Omental fat pad (tissue), 4 donors: ENCODE results near the gene ATF5. TPM values are rescaled to one million over a fixed set of nuclear protein-coding genes. Genes with fewer than 3 reads are reported as not detected.
A peak's percentile ranks its signal among the peaks of the same experiment; 100 is the strongest.

Experiments
- ATAC-seq: fragments of 150-250 bp; one replicate; pipeline ENCODE4 v1.9.1; 2016; ENCODE audit warnings: mild to moderate bottlenecking, moderate library complexity; ENCODE audit not compliant: low FRiP score
- DNase-seq: peaks from one replicate; pipeline ENCODE4 v3.0.0-alpha.2; 2019; ENCODE audit warnings: low spot score
- total RNA-seq, 4 donors: library from RNA; depleted of rRNA; stranded (reverse); fragments of >200 nt; gene quantifications; one replicate each; pipeline ENCODE4 v1.1.0, GENCODE V29; 2016
- TF ChIP-seq, protein P1 (sequence below), 3 donors: fragments of 450-650 bp; IDR thresholded peaks; one replicate each; pipeline ENCODE4 v1.5.1; 2016 to 2017; ENCODE audit warnings: antibody characterized with exemption in 3 of 3, mild to moderate bottlenecking in 3 of 3, moderate library complexity in 2 of 3

Gene ATF5
- total RNA-seq, 4 donors from 2014 or later: 10.2 to 17.7 (median 15.7) TPM

- ATAC-seq (no peak), DNase-seq (no peak)
- TF ChIP-seq, protein P1, sequence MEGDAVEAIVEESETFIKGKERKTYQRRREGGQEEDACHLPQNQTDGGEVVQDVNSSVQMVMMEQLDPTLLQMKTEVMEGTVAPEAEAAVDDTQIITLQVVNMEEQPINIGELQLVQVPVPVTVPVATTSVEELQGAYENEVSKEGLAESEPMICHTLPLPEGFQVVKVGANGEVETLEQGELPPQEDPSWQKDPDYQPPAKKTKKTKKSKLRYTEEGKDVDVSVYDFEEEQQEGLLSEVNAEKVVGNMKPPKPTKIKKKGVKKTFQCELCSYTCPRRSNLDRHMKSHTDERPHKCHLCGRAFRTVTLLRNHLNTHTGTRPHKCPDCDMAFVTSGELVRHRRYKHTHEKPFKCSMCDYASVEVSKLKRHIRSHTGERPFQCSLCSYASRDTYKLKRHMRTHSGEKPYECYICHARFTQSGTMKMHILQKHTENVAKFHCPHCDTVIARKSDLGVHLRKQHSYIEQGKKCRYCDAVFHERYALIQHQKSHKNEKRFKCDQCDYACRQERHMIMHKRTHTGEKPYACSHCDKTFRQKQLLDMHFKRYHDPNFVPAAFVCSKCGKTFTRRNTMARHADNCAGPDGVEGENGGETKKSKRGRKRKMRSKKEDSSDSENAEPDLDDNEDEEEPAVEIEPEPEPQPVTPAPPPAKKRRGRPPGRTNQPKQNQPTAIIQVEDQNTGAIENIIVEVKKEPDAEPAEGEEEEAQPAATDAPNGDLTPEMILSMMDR (IDR thresholded peaks at IDR 0.05): no peak
These were observed 39.8 kb upstream of the ATF5 start for GRCh38 chr19:49889038-49889686.

DNA sequence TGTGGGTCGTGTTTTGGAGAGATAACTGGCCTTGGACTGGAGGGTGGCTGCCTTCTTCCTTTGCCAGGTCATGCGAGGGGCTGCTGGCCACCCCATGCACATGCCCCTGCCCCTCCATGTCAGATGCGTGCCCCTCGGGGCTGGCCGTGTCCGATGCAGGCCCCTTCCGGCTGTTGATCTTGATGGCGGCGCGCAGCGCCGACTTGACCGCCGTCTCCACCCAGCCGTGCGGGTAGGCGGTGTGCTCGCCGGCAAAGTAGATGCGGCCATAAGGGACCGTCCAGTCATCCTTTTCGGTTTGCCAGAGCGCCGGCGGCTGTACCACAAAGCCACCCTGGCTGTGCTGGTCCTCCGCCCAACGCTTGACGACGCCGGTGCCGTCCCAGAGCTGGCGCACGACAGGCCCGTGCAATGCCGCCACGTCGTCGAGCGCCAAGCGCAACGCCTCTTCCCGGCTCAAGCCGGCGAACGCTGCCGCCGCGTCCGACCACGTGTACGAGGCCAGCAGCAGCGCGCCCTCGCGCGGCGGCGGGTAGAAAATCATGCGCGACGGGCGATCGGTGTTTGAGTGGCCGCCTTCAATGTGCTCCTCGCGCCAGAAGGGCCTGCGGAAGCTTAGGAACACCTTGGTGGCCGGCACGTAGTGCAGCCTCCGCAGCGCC is 39.2 kb upstream of the ATF5 start:
- TF ChIP-seq, protein P1 (IDR thresholded peaks at IDR 0.05): peak in 1 of 3 donors; percentile 22
- DNase-seq (peak; percentile 52), ATAC-seq (peak; percentile 17)

- ATAC-seq (no peak), DNase-seq (no peak)
- TF ChIP-seq, protein P1 (IDR thresholded peaks at IDR 0.05): no peak
These were observed 38.4 kb upstream of the ATF5 start for GRCh38 chr19:49890349-49891311.

DNA sequence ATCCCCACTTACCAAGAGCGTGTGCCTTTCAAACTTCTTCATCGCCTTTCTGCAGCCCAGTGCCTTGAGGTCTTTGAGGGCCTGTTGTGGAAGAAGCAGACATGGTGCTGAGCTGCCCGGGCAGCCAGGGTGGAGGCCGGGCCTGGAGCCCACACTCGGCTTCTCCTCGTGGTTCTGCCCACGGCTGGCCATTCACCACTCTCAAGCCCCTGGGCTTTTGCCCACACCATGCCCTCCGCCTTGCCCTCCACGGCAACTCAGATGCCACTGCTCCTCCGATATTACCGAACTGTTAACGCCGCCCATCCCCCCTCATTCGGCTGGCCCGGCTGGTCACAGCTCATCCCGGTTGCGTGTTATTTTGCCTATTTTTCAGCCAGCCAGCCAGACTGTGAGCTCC is 37.6 kb upstream of the ATF5 start:
- ATAC-seq: no peak
- TF ChIP-seq, protein P1 (IDR thresholded peaks at IDR 0.05): no peak
- no peak for DNase-seq

- ATAC-seq (no peak), DNase-seq (no peak)
- TF ChIP-seq, protein P1 (IDR thresholded peaks at IDR 0.05): no peak
These were observed 36.3 kb upstream of the ATF5 start for GRCh38 chr19:49892716-49893115.

DNA sequence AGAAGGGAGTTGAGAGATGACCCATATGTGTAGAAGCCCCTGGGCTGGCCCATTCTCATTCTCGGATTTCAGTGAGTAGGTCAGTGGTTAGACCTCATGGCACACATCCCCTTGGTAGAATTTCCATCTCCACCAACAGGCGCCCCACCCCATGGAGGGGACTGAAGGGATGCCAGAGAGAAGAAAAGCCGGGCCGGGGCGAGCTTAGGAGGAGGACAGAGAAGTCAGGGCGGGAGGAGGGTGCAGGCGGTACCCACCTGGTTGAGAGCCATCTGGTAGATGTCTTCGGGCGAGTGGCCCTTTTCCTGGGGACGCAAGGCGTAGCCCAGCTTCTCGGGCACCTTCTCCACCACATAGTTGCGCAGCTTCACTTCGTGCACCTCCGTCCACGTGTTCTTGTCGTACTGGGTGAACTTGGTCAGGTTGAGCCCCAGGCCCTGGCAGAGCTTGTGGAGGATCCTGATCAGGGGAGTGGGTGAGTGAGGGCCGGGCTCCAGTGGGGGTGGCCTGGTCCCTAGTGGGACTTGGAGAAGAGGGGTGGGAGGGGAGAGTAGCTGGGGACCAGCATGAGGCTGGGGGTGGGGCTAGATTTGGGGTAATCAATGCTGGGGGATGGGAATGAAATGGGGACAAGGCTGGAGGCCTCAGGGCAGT is 34.9 kb upstream of the ATF5 start:
- ATAC-seq: no peak
- TF ChIP-seq, protein P1 (IDR thresholded peaks at IDR 0.05): no peak
- DNase-seq: no peak
